H9 (cell line): ENCODE results near the gene BACH2. TPM values are rescaled to one million over a fixed set of nuclear protein-coding genes. Genes with fewer than 3 reads are reported as not detected.

Experiments
- DNase-seq: peaks from one replicate; pipeline ENCODE4 v3.0.0-alpha.2; 2017
- H2AFZ ChIP-seq: one replicate; pipeline ENCODE4 v1.6.1; 2013; ENCODE audit warnings: mild to moderate bottlenecking, low read length, control low read depth, moderate library complexity
- H2AK5ac ChIP-seq: 2 replicates; pipeline ENCODE4 v1.6.1; 2013; ENCODE audit warnings: low read length, control low read depth, mixed read lengths; ENCODE audit not compliant: insufficient read length
- H2BK120ac ChIP-seq: one replicate; pipeline ENCODE4 v1.6.1; 2013; ENCODE audit warnings: low read depth, mild to moderate bottlenecking, low read length, control low read depth, inconsistent platforms; ENCODE audit not compliant: poor library complexity, severe bottlenecking
- H2BK12ac ChIP-seq: 2 replicates; pipeline ENCODE4 v1.6.1; 2013; ENCODE audit warnings: low read length, control low read depth, mixed read lengths, low read depth; ENCODE audit not compliant: insufficient read length
- H2BK15ac ChIP-seq: 2 replicates; pipeline ENCODE4 v1.6.1; 2013; ENCODE audit warnings: low read depth, low read length, control low read depth
- H2BK20ac ChIP-seq: one replicate; pipeline ENCODE4 v1.6.1; 2013; ENCODE audit warnings: low read depth, mild to moderate bottlenecking, low read length, control low read depth, inconsistent platforms; ENCODE audit not compliant: poor library complexity, severe bottlenecking
- H2BK5ac ChIP-seq: 2 replicates; pipeline ENCODE4 v1.6.1; 2013; ENCODE audit warnings: low read length, control low read depth, mixed read lengths; ENCODE audit not compliant: insufficient read length
- H3K14ac ChIP-seq: 2 replicates; pipeline ENCODE4 v1.6.1; 2013; ENCODE audit warnings: low read length, control low read depth; ENCODE audit not compliant: insufficient read depth
- H3K18ac ChIP-seq: 2 replicates; pipeline ENCODE4 v1.6.1; 2013; ENCODE audit warnings: low read depth, mild to moderate bottlenecking, mixed read lengths, low read length, control low read depth; ENCODE audit not compliant: insufficient read length
- H3K23ac ChIP-seq: 2 replicates; pipeline ENCODE4 v1.6.1; 2013; ENCODE audit warnings: low read length, control low read depth, mixed read lengths, low read depth; ENCODE audit not compliant: insufficient read length
- H3K23me2 ChIP-seq: 2 replicates; pipeline ENCODE4 v1.6.1; 2013; ENCODE audit warnings: low read depth, mild to moderate bottlenecking, mixed read lengths, low read length, control low read depth; ENCODE audit not compliant: insufficient read length, poor library complexity, severe bottlenecking
- H3K27ac ChIP-seq: 2 replicates; pipeline ENCODE4 v1.5.1; 2013; ENCODE audit warnings: low read length, control low read depth, mixed read lengths, low read depth; ENCODE audit not compliant: insufficient read length
- H3K27me3 ChIP-seq: 2 replicates; pipeline ENCODE4 v1.6.1; 2013; ENCODE audit warnings: low read length, control low read depth, inconsistent platforms; ENCODE audit not compliant: insufficient read depth
- H3K4ac ChIP-seq: 2 replicates; pipeline ENCODE4 v1.6.1; 2013; ENCODE audit warnings: low read depth, mild to moderate bottlenecking, control low read depth, inconsistent platforms, low read length, moderate library complexity
- H3K4me1 ChIP-seq: 2 replicates; pipeline ENCODE4 v1.6.1; 2013; ENCODE audit warnings: low read length, control low read depth, inconsistent platforms; ENCODE audit not compliant: insufficient read depth
- H3K4me2 ChIP-seq: 2 replicates; pipeline ENCODE4 v1.6.1; 2013; ENCODE audit warnings: low read length, control low read depth, mixed read lengths; ENCODE audit not compliant: insufficient read length, insufficient read depth
- H3K56ac ChIP-seq: 2 replicates; pipeline ENCODE4 v1.6.1; 2013; ENCODE audit warnings: low read depth, mild to moderate bottlenecking, mixed read lengths, low read length, control low read depth; ENCODE audit not compliant: insufficient read length
- H3K79me1 ChIP-seq: 2 replicates; pipeline ENCODE4 v1.6.1; 2013; ENCODE audit warnings: low read depth, mild to moderate bottlenecking, moderate library complexity, low read length, control low read depth, inconsistent platforms; ENCODE audit not compliant: insufficient read depth, poor library complexity, severe bottlenecking
- H3K79me2 ChIP-seq: 2 replicates; pipeline ENCODE4 v1.6.1; 2013; ENCODE audit warnings: low read length, control low read depth, inconsistent platforms; ENCODE audit not compliant: insufficient read depth
- H3K9ac ChIP-seq: 2 replicates; pipeline ENCODE4 v1.6.1; 2013; ENCODE audit warnings: low read length, control low read depth, mixed read lengths; ENCODE audit not compliant: insufficient read length; ENCODE audit errors: extremely low read depth
- H3K9me3 ChIP-seq: one replicate; pipeline ENCODE4 v1.6.1; 2013; ENCODE audit warnings: low read depth, low read length, inconsistent platforms; ENCODE audit not compliant: control insufficient read depth
- H3T11ph ChIP-seq: one replicate; pipeline ENCODE4 v1.6.1; 2013; ENCODE audit warnings: mild to moderate bottlenecking, low read length, control low read depth, inconsistent platforms
- H4K20me1 ChIP-seq: one replicate; pipeline ENCODE4 v1.6.1; 2013; ENCODE audit not compliant: control insufficient read depth, insufficient read length, insufficient read depth
- H4K5ac ChIP-seq: 2 replicates; pipeline ENCODE4 v1.6.1; 2013; ENCODE audit warnings: low read depth, mild to moderate bottlenecking, mixed read lengths, low read length, control low read depth; ENCODE audit not compliant: insufficient read length
- H4K8ac ChIP-seq: replicated peaks from 2 replicates; pipeline ENCODE4 v1.6.1; 2013; ENCODE audit warnings: low read length, control low read depth, mixed read lengths, low read depth; ENCODE audit not compliant: insufficient read length
- H4K91ac ChIP-seq: 2 replicates; pipeline ENCODE4 v1.6.1; 2013; ENCODE audit warnings: low read depth, mild to moderate bottlenecking, moderate library complexity, mixed read lengths, low read length, control low read depth; ENCODE audit not compliant: insufficient read length
- H3K27ac Mint-ChIP-seq, 3 experiments: 2 replicates in 2 of 3; 3 replicates in 1 of 3; pipeline ENCODE4 v1.8.0; 2020 to 2021; ENCODE audit warnings: mixed read lengths in 3 of 3, mild to moderate bottlenecking in 1 of 3, moderate library complexity in 1 of 3
- H3K27me3 Mint-ChIP-seq: 2 replicates; pipeline ENCODE4 v1.8.0; 2021; ENCODE audit warnings: low read depth, mild to moderate bottlenecking, moderate library complexity, mixed read lengths
- H3K36me3 Mint-ChIP-seq, 3 experiments: 2 replicates in 2 of 3; 3 replicates in 1 of 3; pipeline ENCODE4 v1.8.0; 2020 to 2021; ENCODE audit warnings: low read depth in 3 of 3, mixed read lengths in 3 of 3; ENCODE audit not compliant: insufficient read depth in 1 of 3
- H3K4me1 Mint-ChIP-seq, 2 experiments: 2 replicates each; pipeline ENCODE4 v1.8.0; 2020; ENCODE audit warnings: mixed read lengths in 2 of 2
- H3K4me3 Mint-ChIP-seq, 2 experiments: 2 replicates in 1 of 2; 3 replicates in 1 of 2; pipeline ENCODE4 v1.8.0; 2020 to 2021; ENCODE audit warnings: mild to moderate bottlenecking in 2 of 2, mixed read lengths in 2 of 2, moderate library complexity in 1 of 2
- H3K9me3 Mint-ChIP-seq, 2 experiments: 2 replicates in 1 of 2; 3 replicates in 1 of 2; pipeline ENCODE4 v1.8.0; 2020; ENCODE audit warnings: mild to moderate bottlenecking in 2 of 2, mixed read lengths in 2 of 2, moderate library complexity in 1 of 2
- CTCF ChIP-seq: fragments of 200-600 bp; sonication (generic); conservative IDR thresholded peaks from 3 replicates; pipeline ENCODE4 v1.8.0; 2021; ENCODE audit warnings: antibody characterized with exemption, mild to moderate bottlenecking
- WGBS: extraction: QIAGEN DNeasy Blood & Tissue Kit; methylation state at CpG from one replicate; pipeline ENCODE4 v1.1.7; 2013; ENCODE audit warnings: missing lambda C conversion rate, low lambda C conversion rate, mixed read lengths; ENCODE audit not compliant: insufficient read length; ENCODE audit errors: extremely low coverage; 5-methylcytosine and 5-hydroxymethylcytosine counted together
- total RNA-seq: library from RNA; stranded (reverse); gene quantifications from 2 replicates; pipeline ENCODE4 v1.2.1, GENCODE V29; 2021

BACH2 gene
- total RNA-seq, 1 experiment from 2014 or later = 2.0 TPM

- Histone ChIP-seq H3K27me3 (no peaks in the 10 kb centered on the region), H3K4me2 (no peak overlapping the region), H3K9me3 (no peaks in the 10 kb centered on the region), H3K9ac (no peak overlapping the region), H2BK15ac (no peak overlapping the region), H2BK12ac (no peak overlapping the region), H3K4ac (no peak overlapping the region), H2AK5ac (no peak overlapping the region), H3K14ac (no peak overlapping the region), H4K8ac (no peak overlapping the region), H3K56ac (no peak overlapping the region), H4K5ac (no peak overlapping the region), H3T11ph (no peak overlapping the region), H2AFZ (peak overlapping the region; percentile 71), H2BK120ac (no peak overlapping the region), H3K79me2 (no peaks in the 10 kb centered on the region), H3K79me1 (no peaks in the 10 kb centered on the region), H3K18ac (peak overlapping the region; percentile 32), H2BK5ac (no peak overlapping the region), H3K23me2 (no peaks in the 10 kb centered on the region), H4K91ac (peak overlapping the region; percentile 50), H4K20me1 (no peaks in the 10 kb centered on the region), H3K4me1 (peaks cover 6% of the 10 kb centered on the region; the same call in 1 of the 2 replicates), H3K27ac (peak overlapping the region; percentile 94), H3K23ac (no peak overlapping the region), H2BK20ac (no peak overlapping the region)
- Mint-ChIP-seq H3K4me3 (no peak overlapping the region), H3K27me3 (no peaks in the 10 kb centered on the region), H3K9me3 (peaks cover 7 to 12% of the 10 kb centered on the region in 2 experiments; a peak in 4 of 5 replicates), H3K27ac (no peak overlapping the region), H3K36me3 (peaks cover 4 to 12% (median 8%) of the 10 kb centered on the region in 3 experiments; a peak in 6 of 7 replicates), H3K4me1 (peaks cover 0 to 4% of the 10 kb centered on the region in 2 experiments; a peak in 3 of 4 replicates)
- no peak for DNase-seq
- no CpG with 5 or more reads among the region's 14 CpGs for WGBS
- no peak for TF ChIP-seq CTCF
Measured at GRCh38 chr6:90219209-90219985, 77.2 kb downstream of the BACH2 start.
